B cell (primary cell): ENCODE results near the gene DNAJB2. TPM values are rescaled to one million over a fixed set of nuclear protein-coding genes. Genes with fewer than 3 reads are reported as not detected.
A peak's percentile ranks its signal among the peaks of the same experiment; 100 is the strongest.

Source experiments
- ATAC-seq: fragments of 200-7000 bp; cut with Tn5 transposase; one replicate; pipeline ENCODE4 v1.10.0; 2021; ENCODE audit warnings: low read depth, mild to moderate bottlenecking, moderate number of reproducible peaks, moderate library complexity
- CTCF ChIA-PET: fragments of 350-600 bp; sonication (Branson Sonifier 250); formaldehyde crosslinking; loops from one replicate; lab custom pipeline; 2021; ENCODE audit warnings: antibody characterized with exemption, inconsistent platforms; lab: Charles Lee
- POLR2A ChIA-PET: fragments of 350-600 bp; sonication (Branson Sonifier 250); formaldehyde crosslinking; loops from one replicate; lab custom pipeline; 2021; ENCODE audit warnings: antibody characterized with exemption; lab: Charles Lee
- DNase-seq: peaks from one replicate; pipeline ENCODE4 v3.0.0; 2013
- H2AFZ ChIP-seq: 2 replicates; pipeline ENCODE4 v1.6.1; 2012; ENCODE audit warnings: mild to moderate bottlenecking, low read depth, low read length; ENCODE audit not compliant: insufficient read depth, poor library complexity, severe bottlenecking
- H3K27ac ChIP-seq, 2 donors: 1 replicate in 1 of 2; 2 replicates in 1 of 2; pipeline ENCODE4 v1.5.1; 2012 to 2013; ENCODE audit warnings: low read length in 2 of 2, mild to moderate bottlenecking in 2 of 2, moderate library complexity in 1 of 2
- H3K27me3 ChIP-seq, 4 experiments: fragments of 200-600 bp in 1 of 4; sonication (generic) in 1 of 4; replicated peaks in 1 of 4; 1 replicate in 2 of 4; 2 replicates in 2 of 4; pipeline versions ENCODE4 v1.6.1 to v1.7.0; 2013 to 2016; ENCODE audit warnings: low read length in 3 of 4, mild to moderate bottlenecking in 2 of 4, mixed read lengths in 1 of 4, moderate library complexity in 1 of 4; ENCODE audit not compliant: insufficient read depth in 4 of 4, control insufficient read depth in 3 of 4; ENCODE audit errors: control extremely low read depth in 1 of 4
- H3K36me3 ChIP-seq, 2 experiments: replicated peaks in 1 of 2; 1 replicate in 1 of 2; 2 replicates in 1 of 2; pipeline versions ENCODE4 v1.6.1 to v1.7.1; 2013; ENCODE audit warnings: low read length in 1 of 2; ENCODE audit not compliant: insufficient read depth in 2 of 2, control insufficient read depth in 1 of 2; ENCODE audit errors: control extremely low read depth in 1 of 2, extremely low read depth in 1 of 2
- H3K4me1 ChIP-seq, 2 donors: fragments of 200-600 bp in 1 of 2; sonication (generic) in 1 of 2; 1 replicate in 1 of 2; 2 replicates in 1 of 2; pipeline versions ENCODE4 v1.5.1 to v1.6.1; 2013 to 2017; ENCODE audit warnings: low read length in 2 of 2; ENCODE audit not compliant: control insufficient read depth in 2 of 2, insufficient read depth in 2 of 2
- H3K4me2 ChIP-seq: replicated peaks from 2 replicates; pipeline ENCODE3; 2012; ENCODE audit warnings: mild to moderate bottlenecking, low read depth, low read length; ENCODE audit not compliant: poor library complexity, severe bottlenecking
- H3K4me3 ChIP-seq, 5 experiments: fragments of 200-600 bp in 1 of 5; sonication (generic) in 1 of 5; 1 replicate in 3 of 5; 2 replicates in 2 of 5; pipeline versions ENCODE4 v1.5.1 to v1.7.0; 2011 to 2016; ENCODE audit warnings: low read length in 4 of 5, mild to moderate bottlenecking in 4 of 5, low read depth in 2 of 5, control low read depth in 1 of 5, moderate library complexity in 1 of 5; ENCODE audit not compliant: insufficient read depth in 1 of 5; ENCODE audit errors: control extremely low read depth in 1 of 5, extremely low read depth in 1 of 5
- H3K79me2 ChIP-seq: fragments of 200-600 bp; sonication (generic); one replicate; pipeline ENCODE4 v1.6.0; 2016; ENCODE audit warnings: low read length; ENCODE audit not compliant: control insufficient read depth, insufficient read depth
- H3K9ac ChIP-seq: fragments of 200-600 bp; sonication (generic); 2 replicates; pipeline ENCODE4 v1.6.1; 2017; ENCODE audit warnings: mild to moderate bottlenecking, low read length, moderate library complexity
- H3K9me3 ChIP-seq, 3 donors: one replicate each; pipeline versions ENCODE4 v1.6.1 to v1.7.1; 2013; ENCODE audit warnings: low read length in 2 of 3; ENCODE audit not compliant: control insufficient read depth in 2 of 3, insufficient read depth in 1 of 3; ENCODE audit errors: control extremely low read depth in 1 of 3
- H4K20me1 ChIP-seq: 2 replicates; pipeline ENCODE4 v1.6.0; 2012; ENCODE audit warnings: mild to moderate bottlenecking, low read length; ENCODE audit not compliant: insufficient read depth, control insufficient read depth, poor library complexity, severe bottlenecking
- H3K27ac Mint-ChIP-seq: one replicate; pipeline ENCODE4 v1.8.0; 2021; ENCODE audit warnings: mixed read lengths
- H3K27me3 Mint-ChIP-seq: one replicate; pipeline ENCODE4 v1.8.0; 2021; ENCODE audit warnings: mixed read lengths
- H3K4me1 Mint-ChIP-seq: one replicate; pipeline ENCODE4 v1.8.0; 2021; ENCODE audit warnings: mixed read lengths
- H3K4me3 Mint-ChIP-seq: one replicate; pipeline ENCODE4 v1.8.0; 2021; ENCODE audit warnings: mixed read lengths
- H3K9me3 Mint-ChIP-seq: one replicate; pipeline ENCODE4 v1.8.0; 2022; ENCODE audit warnings: mixed read lengths; ENCODE audit not compliant: insufficient read depth
- EZH2 ChIP-seq: IDR thresholded peaks from 2 replicates; pipeline ENCODE4 v1.6.1; 2012; ENCODE audit warnings: borderline replicate concordance, low read depth, mild to moderate bottlenecking, moderate library complexity, low read length; ENCODE audit not compliant: insufficient read depth, poor library complexity, severe bottlenecking
- WGBS: methylation state at CpG from one replicate; pipeline ENCODE4 v1.1.5; 2013; ENCODE audit warnings: missing lambda C conversion rate; ENCODE audit not compliant: insufficient coverage; 5-methylcytosine and 5-hydroxymethylcytosine counted together
- intact Hi-C: fragments of 100-400 bp; cut with micrococcal nuclease; formaldehyde crosslinking; loops from one replicate; pipeline ENCODE4 v1.10.0; 2022
- polyA plus RNA-seq: library from polyadenylated mRNA; depleted of rRNA; stranded (reverse); fragments of >200 nt; gene quantifications from 2 replicates; pipeline ENCODE4 v1.2.3, GENCODE V29; 2012
- total RNA-seq, 2 donors: library from RNA; stranded (reverse); fragments of 120-200 nt in 1 of 2; gene quantifications; 1 replicate in 1 of 2; 2 replicates in 1 of 2; pipeline versions ENCODE4 v1.2.3 to v1.2.4, GENCODE V29; 2013 to 2022
- TF ChIP-seq, protein P1 (sequence below): fragments of 200-600 bp; IDR thresholded peaks from one replicate; pipeline ENCODE4 v1.8.0; 2022; ENCODE audit warnings: antibody characterized with exemption, mild to moderate bottlenecking

DNAJB2 gene
- total and polyA plus RNA-seq, 2 donors (not counting 1 experiment from before 2014, with no cell fraction given): 127 to 184 TPM

DNA sequence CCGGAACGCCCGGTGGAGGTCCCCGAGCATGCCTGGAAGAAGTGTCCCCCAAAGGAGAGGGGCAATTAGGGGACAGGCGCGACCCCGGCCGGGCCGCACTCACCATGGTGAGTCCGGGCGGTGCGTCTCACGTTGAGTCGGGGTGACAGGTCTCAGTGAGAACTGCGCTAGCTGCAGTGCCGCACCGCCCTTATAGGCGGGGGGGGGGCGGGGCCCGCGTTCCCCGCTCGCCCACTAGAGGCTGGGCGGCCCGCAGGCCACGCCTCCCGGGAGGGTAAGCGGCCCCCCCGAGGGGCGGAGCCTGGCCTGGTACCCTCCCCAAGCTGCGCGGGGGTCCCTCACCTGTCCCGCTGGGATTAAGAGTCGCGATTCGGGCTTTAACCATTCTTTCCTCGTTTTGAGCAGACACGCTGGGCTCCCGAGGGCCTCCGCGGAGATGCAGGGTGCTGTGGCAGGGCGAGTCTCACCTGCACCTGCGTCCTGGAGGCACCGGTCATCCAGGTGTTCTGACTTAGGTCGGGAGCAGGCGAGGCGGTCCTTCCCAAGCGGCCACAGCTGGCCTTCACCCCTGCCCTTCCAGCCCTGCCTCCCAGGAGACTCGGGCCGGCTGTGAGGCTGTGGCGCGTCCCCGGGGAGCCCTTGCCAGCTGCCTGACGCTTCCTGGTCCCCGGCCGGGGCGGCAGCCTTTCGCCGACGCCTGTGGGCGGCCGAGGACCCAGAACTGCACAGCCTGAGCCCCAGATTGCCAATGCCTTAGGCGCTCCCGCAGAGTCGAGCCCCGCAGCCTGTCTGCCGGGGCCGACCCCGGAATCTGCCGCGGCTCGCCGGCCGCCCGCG is 25.2 kb upstream of the DNAJB2 start, which contains the start of gene TUBA4A:
TUBA4A (minus strand) TSS at position 166 of the 837 bp plus-strand sequence; CDS start at position 106, 60 bp downstream.
- H2AFZ ChIP-seq: peak within 1 kb of the TSS; percentile 93
- CTCF ChIA-PET: interaction anchor here (0.8 to 7.6 kb wide), 23 partner anchors 9 to 196 kb away, joined by 3 to 97 read pairs (median 5); partner anchors contain the start of genes ANKZF1, ATG9A, CNPPD1 and DNAJB2
- H3K9me3 Mint-ChIP-seq: no peaks in the 10 kb centered on the region
- peaks cover 34 to 44% of the 10 kb centered on the region in 2 donors for H3K4me1 ChIP-seq
- H3K4me1 Mint-ChIP-seq: peaks cover 49% of the 10 kb centered on the region
- H4K20me1 ChIP-seq: peaks cover 22% of the 10 kb centered on the region
- no peaks in the 10 kb centered on the region for H3K9me3 ChIP-seq
- TF ChIP-seq EZH2: no peak
- TF ChIP-seq, protein P1, sequence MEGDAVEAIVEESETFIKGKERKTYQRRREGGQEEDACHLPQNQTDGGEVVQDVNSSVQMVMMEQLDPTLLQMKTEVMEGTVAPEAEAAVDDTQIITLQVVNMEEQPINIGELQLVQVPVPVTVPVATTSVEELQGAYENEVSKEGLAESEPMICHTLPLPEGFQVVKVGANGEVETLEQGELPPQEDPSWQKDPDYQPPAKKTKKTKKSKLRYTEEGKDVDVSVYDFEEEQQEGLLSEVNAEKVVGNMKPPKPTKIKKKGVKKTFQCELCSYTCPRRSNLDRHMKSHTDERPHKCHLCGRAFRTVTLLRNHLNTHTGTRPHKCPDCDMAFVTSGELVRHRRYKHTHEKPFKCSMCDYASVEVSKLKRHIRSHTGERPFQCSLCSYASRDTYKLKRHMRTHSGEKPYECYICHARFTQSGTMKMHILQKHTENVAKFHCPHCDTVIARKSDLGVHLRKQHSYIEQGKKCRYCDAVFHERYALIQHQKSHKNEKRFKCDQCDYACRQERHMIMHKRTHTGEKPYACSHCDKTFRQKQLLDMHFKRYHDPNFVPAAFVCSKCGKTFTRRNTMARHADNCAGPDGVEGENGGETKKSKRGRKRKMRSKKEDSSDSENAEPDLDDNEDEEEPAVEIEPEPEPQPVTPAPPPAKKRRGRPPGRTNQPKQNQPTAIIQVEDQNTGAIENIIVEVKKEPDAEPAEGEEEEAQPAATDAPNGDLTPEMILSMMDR: no peak
- peak within 1 kb of the TSS; percentile 90 for H3K9ac ChIP-seq
- no peaks in the 10 kb centered on the region for H3K27me3 Mint-ChIP-seq
- H3K79me2 ChIP-seq: peaks cover 40% of the 10 kb centered on the region
- peak within 1 kb of the TSS; percentile 93 to 94 for H3K27ac ChIP-seq
- peaks cover 2 to 23% of the 10 kb centered on the region in 2 experiments for H3K36me3 ChIP-seq
- intact Hi-C loops: loop anchor here (1.0 to 5.0 kb wide), 9 partner anchors 9 to 1037 kb away; partner anchors contain the start of genes ANKZF1, ARPC2, ATG9A and DNAJB2
- peak; percentile 93 for DNase-seq
- H3K27ac Mint-ChIP-seq: peak within 1 kb of the TSS; percentile 96
- peak; percentile 72 for ATAC-seq
- H3K4me2 ChIP-seq: peak within 1 kb of the TSS; percentile 100
- POLR2A ChIA-PET: interaction anchor here (0.5 to 4.2 kb wide), 19 partner anchors 9 to 1035 kb away, joined by 3 to 106 read pairs (median 5); partner anchors contain the start of genes ABCB6, ANKZF1, ATG9A and CNPPD1
- WGBS: 0% methylated on average over 75 of the region's 76 CpGs
- H3K4me3 Mint-ChIP-seq: peak within 1 kb of the TSS; percentile 87
- H3K4me3 ChIP-seq: peak within 1 kb of the TSS; percentile 83 to 97 (median 90)
- no peaks in the 10 kb centered on the region for H3K27me3 ChIP-seq
